ENCODE measurements around the gene CDH23. TPM values are rescaled to one million over a fixed set of nuclear protein-coding genes. Genes with fewer than 3 reads are reported as not detected.
A peak's percentile ranks its signal among the peaks of the same experiment; 100 is the strongest.

Gene CDH23
- total and polyA plus RNA-seq, 2 of the 8 experiments (the other 6 are each of a cell fraction or from before 2014, with no cell fraction given): 1.9 to 4.9 TPM

GRCh38 chr10:71553432-71553831 lies 156.7 kb downstream of the CDH23 start:
- Histone ChIP-seq H3K4me3 (ENCODE audit: extremely low read depth in 1 of 4, insufficient read depth in 2 of 4, low read depth in 3 of 4, low read length in 4 of 4) (no peak overlapping the region), H3K9ac (replicated peaks in 1 of 4; ENCODE audit: extremely low read depth in 1 of 4, low read depth in 3 of 4, low read length in 3 of 4) (no peak overlapping the region; a peak in 1 of 7 replicates), H3K23ac (ENCODE audit: insufficient read length) (no peak overlapping the region), H2AFZ (ENCODE audit: low read length) (no peak overlapping the region), H3K27me3 (replicated peaks in 1 of 4; ENCODE audit: control insufficient read depth in 3 of 4, extremely low read depth in 1 of 4, insufficient read depth in 3 of 4, low read length in 3 of 4) (no peaks in the 10 kb centered on the region), H2BK20ac (ENCODE audit: low read length) (no peak overlapping the region), H3K18ac (ENCODE audit: extremely low read depth, low read length) (peak overlapping the region; percentile 38; the same call in 1 of the 2 replicates), H3K14ac (ENCODE audit: insufficient read length) (no peak overlapping the region), H3K36me3 (ENCODE audit: control insufficient read depth in 2 of 4, insufficient read depth in 4 of 4, low read length in 3 of 4) (no peaks in the 10 kb centered on the region), H3K27ac (ENCODE audit: low read depth, low read length) (no peak overlapping the region), H3K4me2 (ENCODE audit: insufficient read depth in 1 of 2, low read depth in 2 of 2, low read length in 2 of 2) (no peak overlapping the region; a peak in 1 of 4 replicates), H2AK5ac (ENCODE audit: low read depth, low read length) (no peak overlapping the region), H3K9me3 (ENCODE audit: insufficient read depth in 2 of 2, low read depth in 1 of 2, low read length in 1 of 2) (no peaks in the 10 kb centered on the region), H4K91ac (replicated peaks; ENCODE audit: insufficient read length, low read length) (no peak overlapping the region), H3K4me1 (replicated peaks in 1 of 4; ENCODE audit: control insufficient read depth in 3 of 4, insufficient read depth in 4 of 4, low read length in 3 of 4) (peaks cover 3 to 16% (median 11%) of the 10 kb centered on the region in 4 experiments), H3K56ac (replicated peaks; ENCODE audit: insufficient read length, low read depth, low read length) (no peak overlapping the region), H2BK120ac (replicated peaks; ENCODE audit: low read depth, low read length) (no peak overlapping the region), H3K23me2 (ENCODE audit: low read depth, low read length) (no peaks in the 10 kb centered on the region; the same call in 1 of the 2 replicates), H4K5ac (ENCODE audit: insufficient read length, low read depth, low read length) (no peak overlapping the region), H2BK5ac (ENCODE audit: low read depth, low read length) (no peak overlapping the region), H3K79me2 (ENCODE audit: control insufficient read depth in 1 of 2, insufficient read depth in 2 of 2, low read length in 2 of 2) (no peaks in the 10 kb centered on the region), H2BK12ac (ENCODE audit: low read depth, low read length) (no peak overlapping the region), H4K20me1 (replicated peaks in 1 of 2; ENCODE audit: control insufficient read depth in 1 of 2, insufficient read depth in 2 of 2, low read length in 2 of 2) (no peaks in the 10 kb centered on the region), H3K4ac (replicated peaks; ENCODE audit: insufficient read length, low read depth, low read length) (no peak overlapping the region), H4K8ac (ENCODE audit: extremely low read depth, insufficient read depth, low read length) (no peak overlapping the region), H2BK15ac (ENCODE audit: low read length) (no peak overlapping the region), H3K79me1 (ENCODE audit: low read depth, low read length) (no peaks in the 10 kb centered on the region)
- TF ChIP-seq MAFK (IDR thresholded peaks at IDR 0.05; ENCODE audit: low read depth, low read length) (no peak), RAD21 (IDR thresholded peaks at IDR 0.05 in 1 of 2, conservative IDR thresholded peaks at IDR 0.05 in 1 of 2; ENCODE audit: low read depth in 2 of 2, low read length in 2 of 2) (peak in 1 of 2 experiments; percentile 3; a peak in 1 of 4 replicates)
- POLR2A ChIA-PET (ENCODE audit: partially characterized antibody): interaction anchor here (1.2 kb wide), 1 partner anchor 10 kb away, joined by 4 read pairs; no protein-coding TSS in a partner anchor
- CTCF ChIA-PET (ENCODE audit: partially characterized antibody): interaction anchor here (0.7 to 15.1 kb wide), 16 partner anchors 9 to 650 kb away, joined by 3 to 168 read pairs (median 4); no protein-coding TSS in a partner anchor
- DNase-seq (ENCODE audit: low read depth in 1 of 2, low spot score in 2 of 2) (no peak), FAIRE-seq (no peak)
- 39% methylated on average over 5 of the region's 5 CpGs; no CpG with 5 or more reads in 1 of the 2 experiments for WGBS, 2 experiments (ENCODE audit: extremely low coverage in 1 of 2, insufficient coverage in 1 of 2, insufficient read length in 1 of 2, insufficient replicate concordance in 2 of 2, low coverage in 1 of 2, low lambda C conversion rate in 2 of 2, missing lambda C conversion rate in 1 of 2)
